ENCODE data around the gene ALOXE3.
"Not testable (repeated sequence)": the region's sequence is repeated elsewhere in the genome, so short reads cannot be mapped to it uniquely, and the experiment has no call there.

Gene ALOXE3

GRCh38 chr17:8087952-8088230 lies 30.4 kb downstream of the ALOXE3 start:
- DNase-seq, result no peak

- no peak for DNase-seq
Measured at GRCh38 chr17:8087075-8087951, 31.0 kb downstream of the ALOXE3 start, which contains the start of gene ALOX12B. Gene ALOX12B, minus strand, starts transcription at chr17:8087716. Its CDS starts 274 bp downstream, at chr17:8087442.

- DNase-seq, result no peak
Measured at GRCh38 chr17:8084250-8084649, 34.1 kb downstream of the ALOXE3 start.

- DNase-seq, result no peak
Measured at GRCh38 chr17:8082292-8082691, 36.0 kb downstream of the ALOXE3 start.

GRCh38 chr17:8081876-8082275 lies 36.4 kb downstream of the ALOXE3 start:
- DNase-seq, result no peak

- no peak for DNase-seq
Measured at GRCh38 chr17:8080799-8081219, 37.5 kb downstream of the ALOXE3 start.

GRCh38 chr17:8080208-8080798 lies 38.0 kb downstream of the ALOXE3 start:
- no peak for DNase-seq

- peak; percentile 63 for DNase-seq
Measured at GRCh38 chr17:8079291-8080207, 38.8 kb downstream of the ALOXE3 start.

GRCh38 chr17:8077939-8078338 lies 40.4 kb downstream of the ALOXE3 start:
- DNase-seq, result not testable (repeated sequence)

GRCh38 chr17:8076502-8077266 lies 41.6 kb downstream of the ALOXE3 start:
- DNase-seq, result no peak

GRCh38 chr17:8075574-8076342 lies 42.6 kb downstream of the ALOXE3 start:
- DNase-seq, result no peak

GRCh38 chr17:8075081-8075480 lies 43.2 kb downstream of the ALOXE3 start:
- no peak for DNase-seq

- DNase-seq, result no peak
Measured at GRCh38 chr17:8074554-8074953, 43.8 kb downstream of the ALOXE3 start.

GRCh38 chr17:8073627-8074484 lies 44.5 kb downstream of the ALOXE3 start:
- peak; percentile 64 for DNase-seq

- DNase-seq, result peak; percentile 13
Measured at GRCh38 chr17:8072729-8073461, 45.4 kb downstream of the ALOXE3 start.

GRCh38 chr17:8072341-8072728 lies 46.0 kb downstream of the ALOXE3 start:
- no peak for DNase-seq

GRCh38 chr17:8071496-8071895 lies 46.8 kb downstream of the ALOXE3 start:
- DNase-seq, result no peak

- DNase-seq, result no peak
Measured at GRCh38 chr17:8069587-8069860, 48.8 kb downstream of the ALOXE3 start.

- no peak for DNase-seq
Measured at GRCh38 chr17:8068736-8069586, 49.4 kb downstream of the ALOXE3 start.
